Activated naive CD8-positive, alpha-beta T cell (primary cell): ENCODE measurements around the gene TKFC.
A peak's percentile ranks its signal among the peaks of the same experiment; 100 is the strongest.

Experiments used
- H3K27ac Mint-ChIP-seq: one replicate; pipeline ENCODE4 v1.8.0; 2021; ENCODE audit warnings: mixed read lengths
- H3K27me3 Mint-ChIP-seq: one replicate; pipeline ENCODE4 v1.8.0; 2021; ENCODE audit warnings: mixed read lengths
- H3K36me3 Mint-ChIP-seq: one replicate; pipeline ENCODE4 v1.8.0; 2021; ENCODE audit warnings: mixed read lengths
- H3K4me1 Mint-ChIP-seq: one replicate; pipeline ENCODE4 v1.8.0; 2021; ENCODE audit warnings: low read depth, mixed read lengths
- H3K4me3 Mint-ChIP-seq: one replicate; pipeline ENCODE4 v1.8.0; 2021; ENCODE audit warnings: mild to moderate bottlenecking, mixed read lengths
- H3K9me3 Mint-ChIP-seq: one replicate; pipeline ENCODE4 v1.8.0; 2021; ENCODE audit warnings: low read depth, mixed read lengths

TKFC gene

DNA sequence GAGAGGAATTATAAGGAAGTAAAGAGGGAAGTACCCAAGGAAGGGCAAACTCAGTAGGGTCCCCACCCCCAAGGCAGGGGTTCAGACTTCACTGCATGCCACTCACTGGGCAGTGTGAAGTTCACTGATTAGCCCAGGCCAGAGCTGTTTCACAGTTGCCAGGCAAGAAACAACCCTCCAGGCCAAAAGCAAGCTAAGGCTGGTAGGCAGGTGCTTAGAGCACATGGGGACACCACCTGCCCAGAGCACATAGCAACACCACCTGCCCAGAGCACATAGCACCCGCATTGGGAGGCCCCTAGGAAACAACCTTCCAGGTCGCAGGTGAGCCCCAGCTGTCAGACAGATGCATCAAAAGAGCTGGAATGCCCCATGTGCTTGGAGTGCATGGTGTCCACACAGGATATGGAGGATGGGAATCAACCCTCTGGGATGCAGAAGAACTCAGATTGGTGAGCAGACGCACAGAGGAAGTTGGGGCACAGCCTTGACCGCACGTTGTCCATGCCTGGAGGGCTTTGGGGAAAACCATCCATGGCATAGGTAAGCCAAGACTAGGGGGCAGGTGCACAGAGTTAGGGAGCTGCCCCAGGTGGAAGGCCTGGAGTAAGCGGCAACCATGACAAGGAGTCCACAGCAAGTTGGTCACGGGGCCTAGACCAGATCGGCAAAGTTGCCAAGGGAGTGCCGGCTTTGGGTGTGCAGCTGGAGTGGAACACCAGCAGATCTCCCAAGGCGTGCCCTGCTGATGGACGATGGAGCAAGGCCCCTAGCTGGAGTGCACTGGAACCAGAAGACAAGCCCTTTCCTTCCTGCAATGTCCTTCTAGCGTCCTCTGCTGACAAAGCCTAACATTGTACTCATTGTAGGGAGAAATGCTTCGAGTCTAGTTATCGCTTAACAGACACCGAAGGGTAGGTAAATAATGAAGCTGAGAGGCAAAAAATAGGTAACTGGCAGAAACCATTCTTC lies 51.5 kb downstream of the TKFC start:
- no peaks in the 10 kb centered on the region for H3K36me3 Mint-ChIP-seq
- H3K4me3 Mint-ChIP-seq = no peak overlapping the region
- H3K27me3 Mint-ChIP-seq = no peaks in the 10 kb centered on the region
- H3K4me1 Mint-ChIP-seq = peaks cover 9% of the 10 kb centered on the region
- H3K9me3 Mint-ChIP-seq = no peaks in the 10 kb centered on the region
- H3K27ac Mint-ChIP-seq = no peak overlapping the region

- Mint-ChIP-seq H3K36me3 (peaks cover 1% of the 10 kb centered on the region), H3K4me3 (peak overlapping the region; percentile 27), H3K27ac (no peak overlapping the region), H3K4me1 (peaks cover 25% of the 10 kb centered on the region), H3K27me3 (no peaks in the 10 kb centered on the region), H3K9me3 (no peaks in the 10 kb centered on the region)
These were observed 57.1 kb downstream of the TKFC start for GRCh38 chr11:61390161-61390560.

GRCh38 chr11:61392981-61393595 lies 60.1 kb downstream of the TKFC start:
- no peaks in the 10 kb centered on the region for H3K27me3 Mint-ChIP-seq
- peaks cover 2% of the 10 kb centered on the region for H3K36me3 Mint-ChIP-seq
- no peaks in the 10 kb centered on the region for H3K9me3 Mint-ChIP-seq
- peak overlapping the region; percentile 91 for H3K4me3 Mint-ChIP-seq
- H3K27ac Mint-ChIP-seq = peak overlapping the region; percentile 95
- peaks cover 17% of the 10 kb centered on the region for H3K4me1 Mint-ChIP-seq
